ENCODE results near the gene AGO1.

GRCh38 chr1:35866991-35867390 lies 16.0 kb upstream of the AGO1 start:
- TF ChIP-seq CTCF (IDR thresholded peaks at IDR 0.05) = no peak
- no peak for TF ChIP-seq POLR2A (IDR thresholded peaks at IDR 0.05)
